HG03571 (cell line): ENCODE measurements around the gene MYL6B.
"Not testable (repeated sequence)": the region's sequence is repeated elsewhere in the genome, so short reads cannot be mapped to it uniquely, and the experiment has no call there.

Experiments used
- ATAC-seq: cut with Tn5 transposase; IDR thresholded peaks from one replicate; pipeline ENCODE4 v1.9.1; 2021; ENCODE audit not compliant: unreplicated experiment

Gene MYL6B

GRCh38 chr12:56163533-56164344, 11.4 kb downstream of the MYL6B start:
- ATAC-seq: no peak

- ATAC-seq: no peak
Measured at GRCh38 chr12:56164345-56164729, 11.9 kb downstream of the MYL6B start.

- no peak for ATAC-seq
Measured at GRCh38 chr12:56165369-56165768, 13.0 kb downstream of the MYL6B start.

DNA sequence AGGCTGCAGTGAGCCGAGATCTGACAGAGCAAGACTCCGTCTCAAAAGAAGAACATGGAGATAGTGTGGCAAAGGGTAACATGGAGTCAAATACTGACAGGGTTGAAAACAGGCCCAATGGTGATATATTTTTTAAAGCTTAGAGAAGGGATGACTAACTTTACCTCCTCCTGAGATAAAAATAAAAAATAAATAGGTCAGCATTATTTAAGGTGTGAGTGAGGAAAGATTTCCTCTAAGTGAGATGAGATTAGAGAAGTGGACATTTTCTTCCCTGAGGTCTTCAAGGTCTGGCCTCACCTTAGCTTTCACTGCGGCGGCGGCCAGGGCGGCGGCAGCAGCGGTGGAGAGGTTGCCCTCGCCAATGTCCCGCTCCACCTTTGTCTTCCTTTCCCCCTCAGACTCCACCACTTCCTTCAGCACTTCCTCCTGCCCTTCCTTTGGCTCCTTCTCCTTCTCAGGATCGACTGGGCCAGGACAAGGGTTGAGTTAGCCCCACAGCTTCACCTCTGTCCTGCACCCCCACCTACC, 16.9 kb downstream of the MYL6B start:
- no peak for ATAC-seq

GRCh38 chr12:56172839-56173238, 20.5 kb downstream of the MYL6B start:
- no peak for ATAC-seq

DNA sequence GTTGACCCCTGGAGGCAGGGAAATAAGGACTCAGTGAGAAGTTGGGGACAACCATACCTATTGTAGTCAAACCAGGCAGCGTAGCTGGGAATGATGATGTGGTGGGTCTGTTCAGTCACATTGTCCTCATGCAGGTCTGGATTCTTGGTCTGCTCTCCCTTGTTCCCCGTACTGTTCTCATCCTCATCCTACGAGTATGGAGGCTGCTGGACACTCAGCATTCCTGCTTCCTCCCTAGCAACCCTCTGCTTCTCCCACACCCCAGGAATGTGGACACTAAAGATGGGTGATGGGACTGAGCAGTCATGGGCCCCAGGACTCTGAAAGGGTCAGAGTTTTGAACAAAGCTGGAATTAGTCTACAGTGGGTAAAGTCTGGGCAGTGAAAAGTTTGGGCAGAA, 26.0 kb downstream of the MYL6B start:
- no peak for ATAC-seq

DNA sequence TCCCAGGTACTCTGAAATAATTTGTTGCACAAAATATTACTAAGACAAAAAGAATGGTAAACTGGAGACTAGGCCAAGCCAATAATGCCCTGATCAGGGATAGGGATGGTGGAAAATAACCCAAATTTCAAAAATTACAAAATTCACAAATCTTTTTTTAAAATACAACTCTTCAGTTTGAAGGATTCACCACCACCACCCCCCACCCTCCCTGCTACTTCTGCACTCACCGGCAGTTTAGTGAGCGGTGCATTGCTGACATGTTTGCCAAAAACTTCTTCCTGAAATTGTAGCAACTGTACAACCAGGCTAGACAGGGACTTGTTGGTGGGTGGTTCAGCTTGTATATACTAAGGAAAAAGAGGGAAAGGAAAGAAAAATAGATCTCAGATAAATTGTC, 34.6 kb downstream of the MYL6B start:
- no peak for ATAC-seq

- no peak for ATAC-seq
Measured at GRCh38 chr12:56188131-56188777, 35.9 kb downstream of the MYL6B start.

DNA sequence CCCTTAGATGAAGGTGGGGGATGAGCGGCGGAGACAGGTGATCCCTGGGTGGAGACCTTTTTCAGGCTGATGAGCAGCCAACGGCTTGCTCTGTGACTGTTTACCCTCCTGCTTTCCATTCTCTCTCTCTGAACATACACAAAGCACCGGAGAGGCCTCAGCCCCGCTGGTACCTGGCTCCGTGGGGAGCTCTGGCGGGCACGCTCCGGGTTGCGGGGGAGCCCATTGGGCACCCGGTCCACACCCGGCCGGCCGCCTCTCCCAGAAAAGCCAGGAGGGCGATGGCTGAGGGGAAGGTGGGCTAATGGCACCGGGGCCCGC, 36.4 kb downstream of the MYL6B start:
- no peak for ATAC-seq

- peak; percentile 63 for ATAC-seq
Measured at GRCh38 chr12:56189099-56189917, 36.9 kb downstream of the MYL6B start, which contains the start of gene SMARCC2. SMARCC2 (minus strand) TSS chr12:56189483; CDS start chr12:56189461, 22 bp downstream.

DNA sequence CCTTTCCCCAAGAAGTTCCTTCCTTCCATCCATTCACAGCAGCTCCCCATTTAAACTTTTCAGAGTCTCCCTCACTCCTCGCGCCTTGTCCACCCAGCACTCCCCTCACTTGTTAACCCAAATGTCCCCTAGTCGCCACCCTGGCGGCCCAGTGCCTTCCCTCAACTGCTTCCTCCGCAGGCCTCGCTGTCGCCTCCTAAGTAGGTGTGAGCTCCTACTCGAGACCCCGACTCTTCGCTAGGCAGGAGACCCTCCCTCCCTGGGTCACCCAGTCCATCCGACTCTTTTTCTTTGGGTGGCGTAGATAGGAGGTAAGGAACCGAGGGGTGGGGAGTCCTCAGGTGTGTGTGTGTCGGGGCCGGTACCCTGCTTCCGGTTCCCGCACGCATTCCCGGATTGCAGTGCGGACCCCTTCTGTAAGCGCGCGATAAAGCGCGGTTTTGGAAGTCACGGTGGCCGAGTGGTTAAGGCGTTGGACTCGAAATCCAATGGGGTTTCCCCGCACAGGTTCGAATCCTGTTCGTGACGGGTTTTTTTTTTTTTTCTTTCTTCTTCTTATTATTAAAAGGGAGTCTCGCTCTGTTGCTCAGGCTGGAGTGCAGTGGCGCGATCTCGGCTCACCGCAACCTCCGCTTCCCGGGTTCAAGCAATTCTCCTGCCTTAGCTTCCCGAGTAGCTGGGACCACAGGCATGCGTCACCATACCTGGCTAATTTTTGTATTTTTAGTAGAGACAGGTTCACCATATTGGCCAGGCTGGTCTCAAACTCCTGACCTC, 37.7 kb downstream of the MYL6B start:
- peak; percentile 18 for ATAC-seq

DNA sequence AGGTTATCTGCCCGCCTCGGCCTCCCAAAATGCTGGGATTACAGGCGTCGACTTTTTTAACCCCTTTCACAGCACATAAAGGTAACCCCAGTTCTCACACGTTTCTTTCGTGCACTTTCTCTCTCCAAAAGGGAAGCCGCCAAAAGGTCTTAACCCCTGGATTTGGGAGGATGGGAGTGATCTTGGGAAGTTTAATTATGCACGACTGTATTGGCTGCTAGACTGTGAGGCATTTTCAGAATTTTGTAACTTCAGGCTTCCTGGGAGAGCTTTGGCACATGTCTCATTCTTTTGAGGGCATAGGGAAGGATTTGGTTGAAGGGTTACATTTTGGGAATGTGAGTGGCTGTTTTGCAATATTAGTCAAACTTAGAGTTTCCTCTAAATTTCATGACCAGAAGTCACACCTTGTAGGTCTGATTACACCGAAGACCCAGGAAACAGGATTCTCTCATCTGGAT, 38.3 kb downstream of the MYL6B start:
- ATAC-seq: no peak

GRCh38 chr12:56192582-56192981, 40.2 kb downstream of the MYL6B start:
- no peak for ATAC-seq

GRCh38 chr12:56193025-56193578, 40.7 kb downstream of the MYL6B start:
- ATAC-seq: no peak

- ATAC-seq: not testable (repeated sequence)
Measured at GRCh38 chr12:56196818-56197550, 44.6 kb downstream of the MYL6B start.

DNA sequence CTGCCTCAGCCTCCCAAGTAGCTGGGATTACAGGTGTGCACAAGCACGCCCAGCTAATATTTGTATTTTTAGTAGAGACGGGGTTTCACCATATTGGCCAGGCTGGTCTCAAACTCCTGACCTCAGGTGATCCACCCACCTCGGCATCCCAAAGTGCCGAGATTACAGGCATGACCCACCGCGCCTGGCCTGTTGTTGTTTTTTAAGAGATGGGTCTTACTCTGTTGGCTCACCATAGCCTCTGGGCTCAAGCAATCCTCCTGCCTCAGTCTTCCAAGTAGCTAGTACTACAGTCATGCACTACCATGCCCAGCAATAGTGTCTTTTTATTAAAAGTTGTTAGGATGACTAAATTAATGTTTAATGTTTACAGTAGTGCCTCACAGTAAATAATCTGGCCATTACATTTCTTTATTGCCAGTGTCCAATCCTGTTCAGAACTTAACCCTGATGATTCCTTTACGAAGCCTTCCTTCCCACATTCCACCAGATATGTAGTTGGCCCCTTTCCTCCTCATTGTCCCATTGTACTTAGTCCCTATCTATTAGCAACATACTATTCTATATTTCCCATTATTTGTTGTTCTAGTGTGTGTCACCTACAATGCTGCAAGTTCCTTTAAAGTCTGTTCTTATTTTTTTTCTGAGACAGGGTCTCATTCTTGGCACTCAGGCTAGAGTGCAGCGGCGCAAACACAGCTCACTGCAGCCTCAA, 45.7 kb downstream of the MYL6B start:
- ATAC-seq: no peak

DNA sequence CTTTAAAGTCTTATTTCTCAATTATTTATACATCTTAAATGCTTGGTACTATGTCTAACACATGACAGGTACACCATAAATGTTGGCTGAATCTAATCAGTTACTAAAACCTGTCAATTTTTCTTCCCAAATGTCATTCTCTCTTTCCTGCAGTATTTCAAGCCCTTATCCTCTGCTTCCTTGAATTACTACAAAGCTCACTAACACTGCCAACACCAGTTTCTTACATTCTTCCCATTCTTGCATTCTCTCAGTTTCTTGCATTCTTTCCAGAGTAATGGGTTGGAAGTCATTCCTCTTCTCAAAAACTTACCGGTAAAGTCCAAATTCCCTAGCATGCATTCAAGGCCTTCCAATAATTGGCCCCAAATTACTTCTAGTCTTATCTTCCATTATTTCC, 46.4 kb downstream of the MYL6B start:
- ATAC-seq: no peak

GRCh38 chr12:56202366-56202765, 50.0 kb downstream of the MYL6B start:
- no peak for ATAC-seq

- no peak for ATAC-seq
Measured at GRCh38 chr12:56202838-56203237, 50.5 kb downstream of the MYL6B start.
